HG03159 (cell line): ENCODE results near the gene MIPEP.

ENCODE experiments used
- ATAC-seq: cut with Tn5 transposase; IDR thresholded peaks from one replicate; pipeline ENCODE4 v1.9.1; 2021; ENCODE audit warnings: mild to moderate bottlenecking, moderate library complexity; ENCODE audit not compliant: unreplicated experiment

Gene MIPEP

DNA sequence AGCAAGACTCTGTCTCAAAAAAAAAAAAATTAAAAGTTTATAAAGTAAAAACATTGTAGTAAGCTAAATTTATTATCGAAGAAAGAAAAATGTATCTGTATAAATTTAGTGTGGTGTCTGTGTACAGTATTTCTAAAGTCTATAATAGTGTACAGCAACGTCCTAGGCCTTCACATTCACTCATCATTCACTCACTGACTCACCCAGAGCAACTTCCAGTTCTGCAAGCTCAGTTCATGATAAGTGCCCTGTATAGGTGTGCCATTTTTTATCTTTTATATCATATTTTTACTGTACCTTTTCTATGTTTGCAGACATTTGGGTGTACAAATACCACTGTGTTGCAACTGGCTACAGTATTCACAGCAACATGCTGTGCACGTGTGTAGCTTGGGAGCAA lies 200.9 kb downstream of the MIPEP start:
- no peak for ATAC-seq

DNA sequence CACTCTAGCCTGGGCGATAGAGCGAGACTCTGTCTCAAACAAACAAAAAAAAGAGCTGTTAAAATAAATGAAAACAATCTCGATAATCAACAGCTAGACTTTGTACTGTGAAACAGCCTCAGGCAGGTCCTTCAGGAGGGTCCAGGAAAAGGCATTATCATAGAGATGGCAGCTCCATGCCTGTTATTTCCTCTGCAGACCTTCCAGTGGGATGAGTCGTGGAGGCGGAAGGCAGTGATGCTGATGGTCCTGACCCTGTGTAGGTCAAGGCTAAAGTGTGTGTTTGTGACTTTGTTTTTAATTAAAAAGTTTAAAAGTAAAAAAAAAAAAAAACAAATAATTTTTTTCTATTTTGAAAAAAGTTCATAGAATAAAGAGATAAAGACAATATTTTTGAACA lies 201.6 kb downstream of the MIPEP start:
- ATAC-seq, result no peak

DNA sequence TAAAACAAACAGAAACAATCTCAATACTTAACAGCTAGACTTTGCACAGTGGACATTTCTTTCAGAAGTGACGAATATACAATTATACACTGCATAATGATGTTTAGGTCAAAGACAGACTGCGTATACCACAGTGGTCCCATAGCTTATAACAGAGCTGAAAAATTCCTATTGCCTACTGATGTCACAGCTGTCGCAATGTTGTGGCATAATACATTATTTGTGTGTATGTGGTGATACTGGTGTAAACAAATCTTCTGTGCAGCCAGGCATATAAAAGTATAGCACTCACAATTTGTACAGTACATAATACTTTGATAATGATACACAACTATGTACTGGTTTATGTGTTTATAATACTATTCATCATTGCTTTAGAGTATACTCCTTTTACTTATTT lies 202.3 kb downstream of the MIPEP start:
- no peak for ATAC-seq

DNA sequence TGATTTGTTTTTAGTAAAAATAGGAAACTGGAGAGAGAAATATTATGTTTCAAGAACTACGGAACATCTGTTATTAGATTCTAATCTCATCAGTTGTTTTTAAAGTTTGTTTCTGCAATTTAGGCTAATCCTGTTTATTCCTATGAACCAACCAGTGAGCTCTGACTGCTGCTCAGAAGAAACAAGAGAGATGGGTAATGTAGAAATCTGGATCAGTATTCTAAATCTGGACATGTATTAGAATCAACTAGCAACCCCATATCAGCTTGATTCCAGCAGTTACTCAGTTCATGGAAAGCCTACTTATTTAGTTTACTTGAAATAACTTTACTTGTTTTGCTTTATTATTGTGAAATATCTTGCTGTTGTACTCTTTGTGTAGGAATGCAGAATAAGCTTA lies 203.8 kb downstream of the MIPEP start:
- ATAC-seq, result no peak

DNA sequence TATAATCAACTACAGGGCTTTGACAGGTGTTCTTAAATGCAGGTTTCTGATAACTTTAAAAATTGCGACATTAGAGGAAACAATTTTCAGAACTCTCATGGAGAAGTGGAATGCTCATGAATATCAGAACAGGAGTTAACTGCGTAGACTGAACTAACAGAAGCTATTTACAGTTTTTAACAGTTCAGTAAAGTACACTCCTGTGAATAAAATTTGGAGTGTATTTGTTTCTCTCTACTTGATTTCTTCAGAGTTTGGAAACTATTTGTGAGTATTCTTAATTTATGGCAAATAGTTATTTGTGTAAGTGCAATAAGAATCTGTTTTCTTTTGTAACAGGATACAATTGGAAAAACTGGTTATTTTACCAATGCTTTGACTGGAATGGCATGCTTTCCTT lies 204.6 kb downstream of the MIPEP start:
- no peak for ATAC-seq

DNA sequence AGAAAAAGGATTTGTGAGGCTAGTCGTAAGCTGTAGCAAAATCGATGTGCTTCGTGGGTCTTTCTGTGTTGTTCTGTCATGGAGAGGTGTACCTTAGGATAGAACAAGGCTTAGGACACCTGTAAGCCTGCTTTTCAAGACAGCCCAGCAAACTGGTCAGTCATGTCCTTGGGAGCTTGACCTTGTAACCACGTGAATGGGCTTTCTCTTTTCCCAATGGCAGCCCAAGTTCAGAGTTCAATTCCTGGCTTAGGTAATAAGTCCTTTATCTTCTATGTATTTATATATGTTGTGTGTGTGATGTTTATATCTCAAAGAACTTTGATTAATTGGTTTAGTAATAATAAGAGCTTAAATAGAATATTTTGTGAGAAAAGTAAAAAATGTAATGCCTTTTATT lies 206.1 kb downstream of the MIPEP start:
- ATAC-seq, result no peak

DNA sequence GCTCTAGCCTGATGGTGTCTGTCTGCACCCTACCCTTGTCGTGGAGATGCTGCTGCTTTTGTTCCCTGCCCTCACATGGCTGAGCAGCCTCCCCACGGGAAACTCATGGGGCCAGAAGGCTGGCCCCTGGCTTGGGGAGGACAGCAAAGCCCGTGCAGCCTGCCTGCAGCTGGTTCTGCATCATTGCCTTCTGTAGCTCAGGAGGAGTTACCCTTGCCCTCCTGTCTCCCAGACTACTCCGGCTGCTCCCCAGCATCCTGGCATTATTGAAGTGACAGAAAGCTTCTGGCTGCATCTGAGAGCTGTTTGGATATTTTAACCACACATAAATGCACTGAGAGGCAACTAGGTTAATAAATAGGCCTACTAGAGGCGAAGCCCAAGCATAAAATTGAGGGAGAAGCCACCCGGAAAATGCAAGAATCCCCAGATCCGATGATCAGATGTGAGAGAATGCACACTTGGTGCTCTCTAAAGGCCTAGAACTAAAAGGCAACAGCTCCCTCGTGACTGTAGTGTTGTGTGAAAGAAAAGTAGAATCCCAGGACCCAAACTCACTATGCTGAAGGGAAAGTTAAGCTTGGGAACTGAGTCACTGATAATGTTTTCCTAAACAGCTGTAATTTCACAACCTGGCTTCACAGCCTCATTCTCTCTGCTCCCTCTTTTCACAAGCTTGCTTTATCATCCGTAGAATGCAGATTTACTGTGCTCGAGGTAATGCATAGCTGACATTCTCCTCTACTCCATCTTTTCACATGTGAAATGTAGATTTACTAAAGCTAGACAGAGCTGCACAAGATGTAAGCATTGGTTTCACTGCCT lies 208.1 kb downstream of the MIPEP start:
- no peak for ATAC-seq
